Endothelial cell of umbilical vein (primary cell): ENCODE data around the gene TCP11. TPM values are rescaled to one million over a fixed set of nuclear protein-coding genes. Genes with fewer than 3 reads are reported as not detected.

Source experiments
- BruUV-seq: library from RNA; stranded (reverse); fragments of 400-500 nt; replicated peaks from 2 replicates; lab custom pipeline; 2021; lab: Mats Ljungman, UMichigan
- CTCF ChIA-PET: fragments of 300-600, 350-600 bp; sonication (Branson Sonifier 250); formaldehyde crosslinking; loops from one replicate; lab custom pipeline; 2021; ENCODE audit warnings: antibody characterized with exemption, inconsistent platforms; lab: Charles Lee
- POLR2A ChIA-PET: fragments of 300-600, 350-600 bp; sonication (Branson Sonifier 250); formaldehyde crosslinking; loops from one replicate; lab custom pipeline; 2021; ENCODE audit warnings: antibody characterized with exemption, inconsistent platforms; lab: Charles Lee
- DNase-seq: peaks from one replicate; pipeline ENCODE4 v3.0.0-alpha.2; 2011; ENCODE audit warnings: low read depth, low spot score
- FAIRE-seq: peaks from 2 replicates; lab custom pipeline; 2011; peaks lifted over from hg19 to GRCh38; lab: Jason Lieb, UNC
- H2AFZ ChIP-seq: 2 replicates; pipeline ENCODE4 v1.6.0; 2012; ENCODE audit warnings: low read depth, low read length, control low read depth, inconsistent platforms
- H3K27ac ChIP-seq: 2 replicates; pipeline ENCODE4 v1.5.1; 2011; ENCODE audit warnings: low read depth, mild to moderate bottlenecking, control low read depth, low read length, moderate library complexity; ENCODE audit not compliant: insufficient read depth
- H3K27me3 ChIP-seq, 2 experiments: 2 replicates each; pipeline versions ENCODE4 v1.6.0 to v1.6.1; 2011; ENCODE audit warnings: low read length in 2 of 2, mixed read lengths in 1 of 2; ENCODE audit not compliant: control insufficient read depth in 2 of 2, insufficient read depth in 2 of 2
- H3K36me3 ChIP-seq, 2 experiments: 2 replicates in 1 of 2; 3 replicates in 1 of 2; pipeline ENCODE4 v1.5.1; 2011; ENCODE audit warnings: low read length in 2 of 2, mild to moderate bottlenecking in 1 of 2, moderate library complexity in 1 of 2; ENCODE audit not compliant: control insufficient read depth in 2 of 2, insufficient read depth in 2 of 2; ENCODE audit errors: extremely low read depth in 1 of 2
- H3K4me1 ChIP-seq: 3 replicates; pipeline ENCODE4 v1.5.1; 2011; ENCODE audit warnings: mild to moderate bottlenecking, low read length; ENCODE audit not compliant: control insufficient read depth, insufficient read depth; ENCODE audit errors: extremely low read depth
- H3K4me2 ChIP-seq: 2 replicates; pipeline ENCODE4 v1.6.1; 2011; ENCODE audit warnings: low read length, control low read depth, mixed read lengths; ENCODE audit not compliant: insufficient read depth
- H3K4me3 ChIP-seq, 3 experiments: fragments of 200-600 bp in 1 of 3; sonication (generic), shearing (Covaris generic) in 1 of 3; replicated peaks in 1 of 3; 2 replicates each; pipeline ENCODE4 v1.5.1; 2011 to 2016; ENCODE audit warnings: control low read depth in 3 of 3, low read length in 3 of 3, mild to moderate bottlenecking in 2 of 3, inconsistent platforms in 1 of 3, low read depth in 1 of 3, moderate library complexity in 1 of 3; ENCODE audit not compliant: insufficient read depth in 1 of 3
- H3K79me2 ChIP-seq: 2 replicates; pipeline ENCODE4 v1.6.0; 2012; ENCODE audit warnings: low read length, inconsistent platforms; ENCODE audit not compliant: control insufficient read depth, insufficient read depth
- H3K9ac ChIP-seq: replicated peaks from 2 replicates; pipeline ENCODE3; 2011; ENCODE audit warnings: low read length, control low read depth; ENCODE audit not compliant: insufficient read depth; ENCODE audit errors: extremely low read depth
- H3K9me1 ChIP-seq: replicated peaks from 3 replicates; pipeline ENCODE4 v1.6.0; 2011; ENCODE audit warnings: mild to moderate bottlenecking, low read length; ENCODE audit not compliant: control insufficient read depth, insufficient read depth; ENCODE audit errors: extremely low read depth
- H3K9me3 ChIP-seq: replicated peaks from 2 replicates; pipeline ENCODE4 v1.5.1; 2012; ENCODE audit warnings: low read length, inconsistent platforms; ENCODE audit not compliant: control insufficient read depth, insufficient read depth
- H4K20me1 ChIP-seq: replicated peaks from 2 replicates; pipeline ENCODE3; 2011; ENCODE audit warnings: mild to moderate bottlenecking, low read length; ENCODE audit not compliant: control insufficient read depth, insufficient read depth; ENCODE audit errors: extremely low read depth
- EZH2 ChIP-seq: IDR thresholded peaks from 2 replicates; pipeline ENCODE4 v1.6.1; 2012; ENCODE audit warnings: borderline replicate concordance, low read depth, mild to moderate bottlenecking, moderate library complexity, low read length, inconsistent platforms; ENCODE audit not compliant: severe bottlenecking
- GATA2 ChIP-seq: IDR thresholded peaks from 2 replicates; pipeline ENCODE4 v1.7.0; 2011; ENCODE audit warnings: low read depth, mild to moderate bottlenecking, moderate library complexity, mixed read lengths, low read length; ENCODE audit not compliant: insufficient read length, insufficient read depth
- POLR2AphosphoS5 ChIP-seq: IDR thresholded peaks from 2 replicates; pipeline ENCODE4 v1.6.1; 2012; ENCODE audit warnings: low read depth, mild to moderate bottlenecking, control low read depth, low read length, moderate library complexity; ENCODE audit not compliant: insufficient read depth
- dilution Hi-C: fragments of 300-500 bp; cut with MboI; formaldehyde crosslinking; loops from one replicate; pipeline ENCODE4 v1.15.0; 2019; ENCODE audit warnings: low sequenced_read_pairs; ENCODE audit not compliant: extremely low pct_ligation_motif_present
- intact Hi-C: fragments of 100-400 bp; cut with micrococcal nuclease; formaldehyde crosslinking; loops from one replicate; pipeline ENCODE4 v1.10.0; 2022
- polyA plus RNA-seq, 4 experiments: library from polyadenylated mRNA; depleted of rRNA in 3 of 4; stranded (reverse) in 3 of 4; unstranded in 1 of 4; fragments of >200 nt; gene quantifications; 2 replicates each; pipeline versions ENCODE4 v1.2.1 to v1.2.3, GENCODE V29; 2011 to 2012; ENCODE audit warnings: missing spikeins in 1 of 4
- total RNA-seq: library from RNA; stranded (reverse); gene quantifications from 2 replicates; pipeline ENCODE4 v1.2.3, GENCODE V29; 2021

The TCP11 gene
- total and polyA plus RNA-seq, 2 donors (not counting 3 experiments of a cell fraction or from before 2014, with no cell fraction given), result 0.18 TPM; not detected in 1

GRCh38 chr6:35076997-35077712, 64.0 kb downstream of the TCP11 start:
- H2AFZ ChIP-seq, result no peak overlapping the region
- no peaks in the 10 kb centered on the region for H3K79me2 ChIP-seq
- no peak overlapping the region for H3K9ac ChIP-seq
- TF ChIP-seq GATA2, result no peak
- H3K4me1 ChIP-seq, result peaks cover 4% of the 10 kb centered on the region
- ChIA-PET CTCF (no interaction called here), POLR2A (no interaction called here)
- no TSS peak for BruUV-seq
- no peaks in the 10 kb centered on the region for H3K9me3 ChIP-seq
- no peaks in the 10 kb centered on the region for H4K20me1 ChIP-seq
- FAIRE-seq (no peak), DNase-seq (no peak)
- no peaks in the 10 kb centered on the region for H3K9me1 ChIP-seq
- no peak overlapping the region for H3K4me3 ChIP-seq
- H3K27me3 ChIP-seq, result no peaks in the 10 kb centered on the region
- intact Hi-C loops, result no loop called here
- H3K36me3 ChIP-seq, result peaks cover 2 to 43% of the 10 kb centered on the region in 2 experiments
- H3K4me2 ChIP-seq, result no peak overlapping the region
- dilution Hi-C loops, result no loop called here
- no peak overlapping the region for H3K27ac ChIP-seq

- no peak for TF ChIP-seq EZH2
- no peak for TF ChIP-seq POLR2AphosphoS5
- TF ChIP-seq GATA2, result no peak
- POLR2A ChIA-PET, result no interaction called here
- no peak for FAIRE-seq
These were observed 67.2 kb downstream of the TCP11 start for GRCh38 chr6:35073766-35074471.

More at GRCh38 chr6:35073766-35074471, 67.2 kb downstream of the TCP11 start:
- no peak overlapping the region for H2AFZ ChIP-seq
- CTCF ChIA-PET, result interaction anchor here (1.0 to 1.2 kb wide), 2 partner anchors 66 to 87 kb away, joined by 3 to 4 read pairs; no protein-coding TSS in a partner anchor
- no peaks in the 10 kb centered on the region for H4K20me1 ChIP-seq
- H3K36me3 ChIP-seq, result peaks cover 2 to 23% of the 10 kb centered on the region in 2 experiments
- no peak overlapping the region for H3K27ac ChIP-seq
- dilution Hi-C loops (no loop called here), intact Hi-C loops (no loop called here)
- H3K27me3 ChIP-seq, result no peaks in the 10 kb centered on the region
- H3K4me3 ChIP-seq, result no peak overlapping the region
- no peaks in the 10 kb centered on the region for H3K4me1 ChIP-seq
- no peak for DNase-seq
- H3K79me2 ChIP-seq, result no peaks in the 10 kb centered on the region
- H3K4me2 ChIP-seq, result no peak overlapping the region
- no peak overlapping the region for H3K9ac ChIP-seq
- BruUV-seq, result no TSS peak
- no peaks in the 10 kb centered on the region for H3K9me3 ChIP-seq
- no peaks in the 10 kb centered on the region for H3K9me1 ChIP-seq
